HepG2 (cell line): ENCODE data around the gene INPP5K. TPM values are rescaled to one million over a fixed set of nuclear protein-coding genes. Genes with fewer than 3 reads are reported as not detected.

Experiments
- AGO2 ChIP-seq: fragments of 200-400 bp; formaldehyde crosslinking; optimal IDR thresholded peaks from 2 replicates; pipeline ENCODE3; 2017; ENCODE audit warnings: mild to moderate bottlenecking, low read depth, low read length, moderate library complexity
- SP140L ChIP-seq: sonication (generic); formaldehyde crosslinking; IDR thresholded peaks from 2 replicates; pipeline ENCODE4 v1.4.0; 2020; ENCODE audit warnings: missing genetic modification reagents, borderline replicate concordance
- TEAD3 ChIP-seq: optimal IDR thresholded peaks from 2 replicates; pipeline ENCODE3; 2016; ENCODE audit warnings: borderline replicate concordance
- THYN1 ChIP-seq: sonication (generic); formaldehyde crosslinking; IDR thresholded peaks from 2 replicates; pipeline ENCODE4 v1.8.1; 2023; ENCODE audit warnings: low read depth, mild to moderate bottlenecking, moderate library complexity, missing genetic modification reagents, borderline replicate concordance
- ZBTB42 ChIP-seq: sonication (generic); formaldehyde crosslinking; IDR thresholded peaks from 2 replicates; pipeline ENCODE4 v1.5.0; 2020; ENCODE audit warnings: mild to moderate bottlenecking, missing genetic modification reagents
- ZNF557 ChIP-seq: sonication (generic); formaldehyde crosslinking; IDR thresholded peaks from 2 replicates; pipeline ENCODE4 v1.4.0; 2020; ENCODE audit warnings: missing genetic modification reagents
- ZSCAN12 ChIP-seq: sonication (generic); formaldehyde crosslinking; IDR thresholded peaks from 2 replicates; pipeline ENCODE4 v1.9.0; 2021; ENCODE audit warnings: mild to moderate bottlenecking, missing genetic modification reagents
- polyA plus RNA-seq, 8 experiments: library from polyadenylated mRNA; depleted of rRNA in 3 of 8; stranded (reverse) in 7 of 8; unstranded in 1 of 8; fragments of >200 nt; fragmentation: Illumina TruSeq in 4 of 8; extraction: Trizol in 4 of 8; gene quantifications; 2 replicates each; pipeline versions ENCODE4 v1.2.1 to v1.2.3, GENCODE V29; 2011 to 2016; ENCODE audit warnings: low read depth in 4 of 8, missing spikeins in 1 of 8, mixed read lengths in 1 of 8; ENCODE audit not compliant: insufficient read depth in 1 of 8
- total RNA-seq, 5 experiments: library from RNA; depleted of rRNA; stranded (reverse); fragments of >200 nt; fragmentation: Illumina TruSeq; extraction: Trizol; gene quantifications; 2 replicates each; pipeline ENCODE4 v1.2.3, GENCODE V29; 2016; ENCODE audit warnings: low read depth in 1 of 5
- TF ChIP-seq, protein P1 (sequence below): sonication (generic); formaldehyde crosslinking; IDR thresholded peaks from 2 replicates; pipeline ENCODE4 v1.4.0; 2020; ENCODE audit warnings: missing genetic modification reagents, mild to moderate bottlenecking, borderline replicate concordance
- TF ChIP-seq, protein P2 (sequence below): sonication (generic); formaldehyde crosslinking; IDR thresholded peaks from 2 replicates; pipeline ENCODE4 v1.8.1; 2022; ENCODE audit warnings: low read depth, mild to moderate bottlenecking, missing genetic modification reagents
- TF ChIP-seq, protein P3 (sequence below), 2 experiments: sonication (generic) in 1 of 2; formaldehyde crosslinking in 1 of 2; IDR thresholded peaks; 2 replicates each; pipeline versions ENCODE4 v1.4.0 to v1.6.1; 2016 to 2020; ENCODE audit warnings: borderline replicate concordance in 1 of 2, low read depth in 1 of 2, mild to moderate bottlenecking in 1 of 2, missing genetic modification reagents in 1 of 2
- TF ChIP-seq, protein P4 (sequence below): fragments of 450-650 bp; IDR thresholded peaks from 2 replicates; pipeline ENCODE4 v1.6.1; 2017; ENCODE audit warnings: mild to moderate bottlenecking
- TF ChIP-seq, protein P5 (sequence below): sonication (generic); formaldehyde crosslinking; IDR thresholded peaks from 2 replicates; pipeline ENCODE4 v1.9.0; 2022; ENCODE audit warnings: missing genetic modification reagents, mild to moderate bottlenecking, borderline replicate concordance

Gene INPP5K
- total and polyA plus RNA-seq, 2 of the 13 experiments (the other 11 are each of a cell fraction or from before 2014, with no cell fraction given), result 4.8 to 9.6 TPM

DNA sequence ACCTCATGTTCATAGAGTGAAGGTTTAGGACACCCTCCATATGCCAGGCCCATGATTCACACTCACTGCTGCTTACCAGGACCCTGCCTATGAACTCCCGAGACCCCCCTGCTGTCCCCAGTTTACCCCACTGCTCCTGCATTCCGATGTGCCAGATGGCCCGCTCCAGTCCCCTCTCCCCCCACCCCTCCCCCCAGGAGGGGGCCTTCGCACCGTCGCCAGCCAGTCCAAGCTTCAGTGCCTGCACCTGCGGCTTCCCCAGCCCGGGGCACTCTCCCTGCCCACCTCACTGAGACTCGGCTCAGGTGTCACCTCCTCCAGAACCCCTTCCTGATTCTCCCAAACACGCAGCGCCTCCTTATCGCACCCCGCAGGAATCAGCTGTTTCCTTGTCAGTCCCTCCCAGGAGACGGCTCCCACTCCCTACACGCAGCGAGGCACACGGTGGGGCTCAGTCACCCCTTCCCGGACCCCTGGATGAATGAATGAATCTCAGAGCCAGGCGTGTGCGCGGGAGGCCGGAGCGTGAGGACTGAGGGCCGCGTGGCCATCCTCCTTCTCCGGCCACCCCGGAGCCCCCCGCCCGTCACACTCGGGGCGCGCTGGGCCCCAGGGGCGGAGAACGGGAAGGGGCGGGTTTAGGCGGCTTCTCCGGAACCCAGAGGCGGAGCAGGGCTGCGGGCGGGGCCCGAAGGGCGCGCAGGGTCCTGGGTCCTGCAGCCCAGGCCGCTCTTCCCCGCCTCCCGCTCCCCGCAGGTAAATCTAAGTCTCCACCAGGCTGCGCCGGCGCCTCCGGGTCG is 25.6 kb downstream of the INPP5K start (continued):
- TF ChIP-seq TEAD3 (CRISPR knock-in tag) (no peak), ZBTB42 (CRISPR knock-in tag) (no peak), ZSCAN12 (peak; percentile 86; the same call in 1 of the 2 replicates), ZNF557 (CRISPR knock-in tag) (no peak), SP140L (CRISPR knock-in tag) (no peak), AGO2 (no peak), THYN1 (no peak)
- TF ChIP-seq, protein P1, sequence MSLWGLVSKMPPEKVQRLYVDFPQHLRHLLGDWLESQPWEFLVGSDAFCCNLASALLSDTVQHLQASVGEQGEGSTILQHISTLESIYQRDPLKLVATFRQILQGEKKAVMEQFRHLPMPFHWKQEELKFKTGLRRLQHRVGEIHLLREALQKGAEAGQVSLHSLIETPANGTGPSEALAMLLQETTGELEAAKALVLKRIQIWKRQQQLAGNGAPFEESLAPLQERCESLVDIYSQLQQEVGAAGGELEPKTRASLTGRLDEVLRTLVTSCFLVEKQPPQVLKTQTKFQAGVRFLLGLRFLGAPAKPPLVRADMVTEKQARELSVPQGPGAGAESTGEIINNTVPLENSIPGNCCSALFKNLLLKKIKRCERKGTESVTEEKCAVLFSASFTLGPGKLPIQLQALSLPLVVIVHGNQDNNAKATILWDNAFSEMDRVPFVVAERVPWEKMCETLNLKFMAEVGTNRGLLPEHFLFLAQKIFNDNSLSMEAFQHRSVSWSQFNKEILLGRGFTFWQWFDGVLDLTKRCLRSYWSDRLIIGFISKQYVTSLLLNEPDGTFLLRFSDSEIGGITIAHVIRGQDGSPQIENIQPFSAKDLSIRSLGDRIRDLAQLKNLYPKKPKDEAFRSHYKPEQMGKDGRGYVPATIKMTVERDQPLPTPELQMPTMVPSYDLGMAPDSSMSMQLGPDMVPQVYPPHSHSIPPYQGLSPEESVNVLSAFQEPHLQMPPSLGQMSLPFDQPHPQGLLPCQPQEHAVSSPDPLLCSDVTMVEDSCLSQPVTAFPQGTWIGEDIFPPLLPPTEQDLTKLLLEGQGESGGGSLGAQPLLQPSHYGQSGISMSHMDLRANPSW, result no peak
- TF ChIP-seq, protein P2, sequence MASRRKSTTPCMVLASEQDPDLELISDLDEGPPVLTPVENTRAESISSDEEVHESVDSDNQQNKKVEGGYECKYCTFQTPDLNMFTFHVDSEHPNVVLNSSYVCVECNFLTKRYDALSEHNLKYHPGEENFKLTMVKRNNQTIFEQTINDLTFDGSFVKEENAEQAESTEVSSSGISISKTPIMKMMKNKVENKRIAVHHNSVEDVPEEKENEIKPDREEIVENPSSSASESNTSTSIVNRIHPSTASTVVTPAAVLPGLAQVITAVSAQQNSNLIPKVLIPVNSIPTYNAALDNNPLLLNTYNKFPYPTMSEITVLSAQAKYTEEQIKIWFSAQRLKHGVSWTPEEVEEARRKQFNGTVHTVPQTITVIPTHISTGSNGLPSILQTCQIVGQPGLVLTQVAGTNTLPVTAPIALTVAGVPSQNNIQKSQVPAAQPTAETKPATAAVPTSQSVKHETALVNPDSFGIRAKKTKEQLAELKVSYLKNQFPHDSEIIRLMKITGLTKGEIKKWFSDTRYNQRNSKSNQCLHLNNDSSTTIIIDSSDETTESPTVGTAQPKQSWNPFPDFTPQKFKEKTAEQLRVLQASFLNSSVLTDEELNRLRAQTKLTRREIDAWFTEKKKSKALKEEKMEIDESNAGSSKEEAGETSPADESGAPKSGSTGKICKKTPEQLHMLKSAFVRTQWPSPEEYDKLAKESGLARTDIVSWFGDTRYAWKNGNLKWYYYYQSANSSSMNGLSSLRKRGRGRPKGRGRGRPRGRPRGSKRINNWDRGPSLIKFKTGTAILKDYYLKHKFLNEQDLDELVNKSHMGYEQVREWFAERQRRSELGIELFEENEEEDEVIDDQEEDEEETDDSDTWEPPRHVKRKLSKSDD (CRISPR knock-in tag), result no peak
- TF ChIP-seq, protein P3, sequence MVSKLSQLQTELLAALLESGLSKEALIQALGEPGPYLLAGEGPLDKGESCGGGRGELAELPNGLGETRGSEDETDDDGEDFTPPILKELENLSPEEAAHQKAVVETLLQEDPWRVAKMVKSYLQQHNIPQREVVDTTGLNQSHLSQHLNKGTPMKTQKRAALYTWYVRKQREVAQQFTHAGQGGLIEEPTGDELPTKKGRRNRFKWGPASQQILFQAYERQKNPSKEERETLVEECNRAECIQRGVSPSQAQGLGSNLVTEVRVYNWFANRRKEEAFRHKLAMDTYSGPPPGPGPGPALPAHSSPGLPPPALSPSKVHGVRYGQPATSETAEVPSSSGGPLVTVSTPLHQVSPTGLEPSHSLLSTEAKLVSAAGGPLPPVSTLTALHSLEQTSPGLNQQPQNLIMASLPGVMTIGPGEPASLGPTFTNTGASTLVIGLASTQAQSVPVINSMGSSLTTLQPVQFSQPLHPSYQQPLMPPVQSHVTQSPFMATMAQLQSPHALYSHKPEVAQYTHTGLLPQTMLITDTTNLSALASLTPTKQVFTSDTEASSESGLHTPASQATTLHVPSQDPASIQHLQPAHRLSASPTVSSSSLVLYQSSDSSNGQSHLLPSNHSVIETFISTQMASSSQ (IDR thresholded peaks at IDR 0.05; ENCODE audit: low read depth), result no peak
- TF ChIP-seq, protein P3 (CRISPR knock-in tag; IDR thresholded peaks at IDR 0.05; ENCODE audit: borderline replicate concordance), result no peak
- TF ChIP-seq, protein P4, sequence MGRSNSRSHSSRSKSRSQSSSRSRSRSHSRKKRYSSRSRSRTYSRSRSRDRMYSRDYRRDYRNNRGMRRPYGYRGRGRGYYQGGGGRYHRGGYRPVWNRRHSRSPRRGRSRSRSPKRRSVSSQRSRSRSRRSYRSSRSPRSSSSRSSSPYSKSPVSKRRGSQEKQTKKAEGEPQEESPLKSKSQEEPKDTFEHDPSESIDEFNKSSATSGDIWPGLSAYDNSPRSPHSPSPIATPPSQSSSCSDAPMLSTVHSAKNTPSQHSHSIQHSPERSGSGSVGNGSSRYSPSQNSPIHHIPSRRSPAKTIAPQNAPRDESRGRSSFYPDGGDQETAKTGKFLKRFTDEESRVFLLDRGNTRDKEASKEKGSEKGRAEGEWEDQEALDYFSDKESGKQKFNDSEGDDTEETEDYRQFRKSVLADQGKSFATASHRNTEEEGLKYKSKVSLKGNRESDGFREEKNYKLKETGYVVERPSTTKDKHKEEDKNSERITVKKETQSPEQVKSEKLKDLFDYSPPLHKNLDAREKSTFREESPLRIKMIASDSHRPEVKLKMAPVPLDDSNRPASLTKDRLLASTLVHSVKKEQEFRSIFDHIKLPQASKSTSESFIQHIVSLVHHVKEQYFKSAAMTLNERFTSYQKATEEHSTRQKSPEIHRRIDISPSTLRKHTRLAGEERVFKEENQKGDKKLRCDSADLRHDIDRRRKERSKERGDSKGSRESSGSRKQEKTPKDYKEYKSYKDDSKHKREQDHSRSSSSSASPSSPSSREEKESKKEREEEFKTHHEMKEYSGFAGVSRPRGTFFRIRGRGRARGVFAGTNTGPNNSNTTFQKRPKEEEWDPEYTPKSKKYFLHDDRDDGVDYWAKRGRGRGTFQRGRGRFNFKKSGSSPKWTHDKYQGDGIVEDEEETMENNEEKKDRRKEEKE, result no peak
- TF ChIP-seq, protein P5, sequence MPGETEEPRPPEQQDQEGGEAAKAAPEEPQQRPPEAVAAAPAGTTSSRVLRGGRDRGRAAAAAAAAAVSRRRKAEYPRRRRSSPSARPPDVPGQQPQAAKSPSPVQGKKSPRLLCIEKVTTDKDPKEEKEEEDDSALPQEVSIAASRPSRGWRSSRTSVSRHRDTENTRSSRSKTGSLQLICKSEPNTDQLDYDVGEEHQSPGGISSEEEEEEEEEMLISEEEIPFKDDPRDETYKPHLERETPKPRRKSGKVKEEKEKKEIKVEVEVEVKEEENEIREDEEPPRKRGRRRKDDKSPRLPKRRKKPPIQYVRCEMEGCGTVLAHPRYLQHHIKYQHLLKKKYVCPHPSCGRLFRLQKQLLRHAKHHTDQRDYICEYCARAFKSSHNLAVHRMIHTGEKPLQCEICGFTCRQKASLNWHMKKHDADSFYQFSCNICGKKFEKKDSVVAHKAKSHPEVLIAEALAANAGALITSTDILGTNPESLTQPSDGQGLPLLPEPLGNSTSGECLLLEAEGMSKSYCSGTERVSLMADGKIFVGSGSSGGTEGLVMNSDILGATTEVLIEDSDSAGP (CRISPR knock-in tag), result peak; percentile 60; the same call in 1 of the 2 replicates
